Progenitor cell of endocrine pancreas (in vitro differentiated cells): ENCODE measurements around the gene NDUFB6. TPM values are rescaled to one million over a fixed set of nuclear protein-coding genes. Genes with fewer than 3 reads are reported as not detected.
"Not testable (repeated sequence)": the region's sequence is repeated elsewhere in the genome, so short reads cannot be mapped to it uniquely, and the experiment has no call there.

ENCODE experiments used
- DNase-seq: peaks from one replicate; pipeline ENCODE4 v3.0.0; 2021; ENCODE audit warnings: low spot score; ENCODE audit not compliant: unreplicated experiment
- H3K27ac Mint-ChIP-seq: 2 replicates; pipeline ENCODE4 v1.8.0; 2021; ENCODE audit warnings: mild to moderate bottlenecking, moderate library complexity, mixed read lengths
- H3K27me3 Mint-ChIP-seq: 2 replicates; pipeline ENCODE4 v1.8.0; 2021; ENCODE audit warnings: mixed read lengths
- H3K36me3 Mint-ChIP-seq: 2 replicates; pipeline ENCODE4 v1.8.0; 2022; ENCODE audit warnings: mixed read lengths; ENCODE audit not compliant: insufficient read depth
- H3K4me1 Mint-ChIP-seq: 2 replicates; pipeline ENCODE4 v1.8.0; 2021; ENCODE audit warnings: low read depth, mixed read lengths
- H3K4me3 Mint-ChIP-seq: 2 replicates; pipeline ENCODE4 v1.8.0; 2021; ENCODE audit warnings: low read depth, mild to moderate bottlenecking, moderate library complexity, mixed read lengths
- H3K9me3 Mint-ChIP-seq: 2 replicates; pipeline ENCODE4 v1.8.0; 2021; ENCODE audit warnings: low read depth, mixed read lengths
- CTCF ChIP-seq: fragments of 200-600 bp; sonication (generic); IDR thresholded peaks from one replicate; pipeline ENCODE4 v1.5.0; 2021; ENCODE audit warnings: antibody characterized with exemption, mild to moderate bottlenecking; ENCODE audit not compliant: unreplicated experiment
- total RNA-seq: library from RNA; stranded (reverse); gene quantifications from 2 replicates; pipeline ENCODE4 v1.2.1, GENCODE V29; 2021

NDUFB6 gene
- total RNA-seq, 1 donor from 2014 or later: 39.8 TPM

DNA sequence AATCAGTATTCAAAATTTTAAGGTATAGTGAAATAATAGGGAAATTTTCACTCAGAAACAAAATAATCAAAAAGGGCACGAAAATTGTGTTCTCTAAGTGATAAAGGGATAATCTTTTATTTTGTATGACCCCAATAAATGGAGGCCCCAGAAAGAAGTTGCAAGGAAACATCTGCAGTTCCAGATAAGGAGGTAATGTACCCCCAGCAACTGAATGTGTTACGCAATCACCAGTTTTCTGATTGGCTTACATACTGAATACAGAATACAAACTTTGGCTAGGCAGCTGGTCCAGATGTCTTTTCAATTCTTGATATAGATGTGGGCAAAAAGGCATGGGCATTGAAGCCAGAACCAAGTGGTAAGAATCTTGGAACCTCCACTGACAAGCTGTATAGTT lies 18.9 kb downstream of the NDUFB6 start:
- Mint-ChIP-seq H3K4me3 (no peak overlapping the region), H3K36me3 (peaks cover 2% of the 10 kb centered on the region), H3K27ac (peak overlapping the region; percentile 49), H3K9me3 (no peaks in the 10 kb centered on the region), H3K27me3 (no peaks in the 10 kb centered on the region), H3K4me1 (peaks cover 12% of the 10 kb centered on the region)
- TF ChIP-seq CTCF: no peak
- DNase-seq: no peak

DNA sequence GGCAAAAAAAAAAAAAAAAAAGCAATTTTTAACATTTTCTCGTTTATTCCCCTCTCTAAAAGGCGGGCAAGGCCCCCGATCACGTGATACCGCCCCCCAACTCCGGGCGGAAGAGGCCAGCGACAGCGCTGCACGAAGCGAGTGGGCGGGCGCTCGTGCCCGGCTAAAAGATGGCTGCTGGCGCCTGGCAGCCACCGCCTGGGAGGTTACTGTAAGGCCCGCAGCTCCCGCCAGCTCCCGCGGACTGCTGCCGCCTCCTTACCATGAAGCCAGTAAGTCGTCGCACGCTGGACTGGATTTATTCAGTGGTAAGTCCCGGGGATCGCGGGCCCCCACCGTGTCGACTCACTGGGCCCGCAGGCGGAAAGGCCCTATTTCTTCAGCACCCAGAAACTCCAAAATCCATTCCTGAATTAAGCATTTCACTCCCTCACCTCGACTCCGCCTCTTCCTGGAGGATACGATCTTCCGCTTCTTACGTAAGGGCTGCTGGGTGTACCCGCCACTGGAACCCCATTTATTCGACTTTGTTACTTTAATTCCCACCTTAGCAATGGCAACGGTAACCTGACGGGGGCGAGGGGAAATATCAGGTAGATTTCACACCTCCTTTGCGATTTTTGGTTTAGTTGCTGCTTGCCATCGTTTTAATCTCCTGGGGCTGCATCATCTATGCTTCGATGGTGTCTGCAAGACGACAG lies 20.6 kb downstream of the NDUFB6 start, which contains the start of the genes SMIM27 and TOPORS:
Gene SMIM27 (plus strand): TSS at position 156 of the 701 bp plus-strand sequence. CDS start 108 bp downstream, at position 264.
Gene TOPORS (minus strand): TSS at position 415 of the 701 bp plus-strand sequence. CDS start 150 bp downstream, at position 265.
- Mint-ChIP-seq H3K9me3 (no peaks in the 10 kb centered on the region), H3K4me1 (peaks cover 16% of the 10 kb centered on the region), H3K27ac (peak within 1 kb of the TSS; percentile 99), H3K4me3 (peak within 1 kb of the TSS; percentile 94), H3K36me3 (peaks cover 8% of the 10 kb centered on the region), H3K27me3 (no peaks in the 10 kb centered on the region)
- peak; percentile 11 for TF ChIP-seq CTCF
- DNase-seq: peak; percentile 69

DNA sequence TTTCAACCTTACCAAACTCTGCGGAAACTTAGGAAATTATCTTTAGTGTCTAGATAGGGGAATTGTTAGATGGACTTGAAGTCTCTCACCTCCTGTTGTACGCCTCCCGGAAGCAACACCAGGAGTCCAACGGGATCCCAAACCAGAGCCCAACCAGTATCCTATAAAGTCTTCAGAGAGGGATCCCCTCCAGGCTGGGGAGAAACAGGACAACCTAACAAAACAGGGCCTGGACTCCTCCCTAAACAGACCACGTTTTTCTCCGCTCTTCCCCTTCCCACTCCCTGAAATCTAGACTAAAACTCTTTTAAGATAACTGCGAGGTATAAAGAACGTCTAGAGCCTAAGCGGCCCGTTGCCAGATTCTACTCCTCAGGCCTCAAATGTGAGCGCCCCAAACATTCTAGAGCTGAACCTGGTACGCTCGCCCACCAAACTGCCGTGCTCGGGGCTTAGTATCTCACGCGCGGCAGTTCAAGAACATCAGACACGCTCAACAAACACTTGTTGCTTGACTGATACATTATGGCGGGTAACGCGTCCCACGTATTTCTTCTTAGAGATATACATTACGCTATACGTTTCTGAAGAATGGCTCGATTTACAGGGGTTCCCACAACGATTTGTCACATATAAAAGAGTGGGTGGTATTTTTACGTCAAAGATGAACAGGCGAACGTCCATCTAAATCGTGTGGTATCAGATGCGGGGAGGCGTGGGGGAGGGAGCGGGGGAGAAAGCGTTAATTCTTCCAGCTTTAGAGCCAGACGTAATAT lies 21.5 kb downstream of the NDUFB6 start:
- no peak for DNase-seq
- Mint-ChIP-seq H3K9me3 (no peaks in the 10 kb centered on the region), H3K27ac (peak overlapping the region; percentile 99), H3K27me3 (no peaks in the 10 kb centered on the region), H3K4me3 (peak overlapping the region; percentile 94), H3K36me3 (peaks cover 12% of the 10 kb centered on the region), H3K4me1 (peaks cover 16% of the 10 kb centered on the region)
- no peak for TF ChIP-seq CTCF

DNA sequence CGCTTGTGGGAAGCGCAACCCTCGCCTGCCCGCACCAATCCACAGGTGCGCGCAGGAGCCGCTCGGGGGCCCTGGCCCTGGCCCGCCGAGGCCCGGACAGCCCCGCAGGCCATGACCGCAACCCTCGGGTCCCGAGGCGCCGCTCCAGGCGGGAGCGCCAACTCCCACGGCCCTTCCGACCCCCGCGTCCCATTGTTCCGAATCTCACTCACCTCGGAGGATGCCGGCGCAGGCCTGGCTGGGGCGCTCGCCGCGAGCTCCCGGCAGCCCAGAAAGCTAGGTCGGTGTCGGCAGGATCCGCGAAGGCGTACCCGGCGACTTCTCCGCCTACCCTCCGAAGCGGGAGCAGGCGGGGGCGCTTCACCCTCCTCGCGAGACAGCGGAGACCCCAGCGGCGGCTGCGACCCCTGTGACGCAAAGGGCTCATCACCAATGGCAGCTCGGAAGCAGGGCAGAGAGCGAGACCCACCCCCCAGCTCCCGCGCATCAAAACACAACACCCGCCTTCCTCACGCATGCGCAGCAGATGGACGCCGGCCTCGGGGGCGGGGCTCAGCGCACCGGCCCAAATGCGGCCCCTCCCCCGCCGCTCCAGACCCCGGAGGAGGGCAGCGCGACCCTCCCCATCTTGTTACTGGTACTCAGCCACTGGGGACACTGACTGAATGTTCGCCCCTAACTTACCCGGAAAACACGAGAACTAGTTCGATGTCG lies 22.2 kb downstream of the NDUFB6 start:
- Mint-ChIP-seq H3K9me3 (no peaks in the 10 kb centered on the region), H3K27me3 (no peaks in the 10 kb centered on the region), H3K27ac (peak overlapping the region; percentile 99), H3K4me1 (peaks cover 16% of the 10 kb centered on the region), H3K4me3 (peak overlapping the region; percentile 94), H3K36me3 (peaks cover 12% of the 10 kb centered on the region)
- TF ChIP-seq CTCF: peak; percentile 15
- peak; percentile 97 for DNase-seq

GRCh38 chr9:32550150-32550561 lies 22.8 kb downstream of the NDUFB6 start:
- H3K9me3 Mint-ChIP-seq: no peaks in the 10 kb centered on the region
- TF ChIP-seq CTCF: no peak
- peak overlapping the region; percentile 99 for H3K27ac Mint-ChIP-seq
- H3K4me1 Mint-ChIP-seq: peaks cover 16% of the 10 kb centered on the region
- peak overlapping the region; percentile 94 for H3K4me3 Mint-ChIP-seq
- no peak for DNase-seq
- peaks cover 12% of the 10 kb centered on the region for H3K36me3 Mint-ChIP-seq
- H3K27me3 Mint-ChIP-seq: no peaks in the 10 kb centered on the region

DNA sequence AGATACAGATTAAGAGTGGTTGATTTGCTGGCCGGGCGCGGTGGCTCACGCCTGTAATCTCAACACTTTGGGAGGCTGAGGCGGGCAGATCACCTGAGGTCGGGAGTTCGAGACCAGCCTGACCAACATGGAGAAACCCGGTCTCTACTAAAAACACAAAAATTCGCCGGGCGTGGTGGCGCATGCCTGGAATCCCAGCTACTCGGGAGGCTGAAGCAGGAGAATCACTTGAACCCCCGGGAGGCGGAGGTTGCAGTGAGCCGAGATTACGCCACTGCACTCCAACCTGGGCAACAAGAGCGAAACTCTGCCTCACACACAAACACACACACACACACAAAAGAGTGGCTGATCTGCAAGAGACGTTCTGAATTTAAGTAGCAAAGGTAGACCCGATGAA lies 24.7 kb downstream of the NDUFB6 start:
- H3K4me3 Mint-ChIP-seq, H3K27ac Mint-ChIP-seq, H3K27me3 Mint-ChIP-seq, H3K9me3 Mint-ChIP-seq, DNase-seq: not testable (repeated sequence)
- H3K36me3 Mint-ChIP-seq: peaks cover 14% of the 10 kb centered on the region
- H3K4me1 Mint-ChIP-seq: peaks cover 15% of the 10 kb centered on the region
